HEK293 (cell line): ENCODE measurements around the gene PPP3CA.

Source experiments
- CTCF ChIA-PET: fragments of 350-600 bp; formaldehyde crosslinking; extraction: SDS; loops from one replicate; lab custom pipeline; 2021; ENCODE audit warnings: antibody characterized with exemption; lab: Yijun Ruan, JAX
- POLR2A ChIA-PET: fragments of 300-600 bp; formaldehyde crosslinking; extraction: SDS; loops from one replicate; lab custom pipeline; 2020; ENCODE audit warnings: antibody characterized with exemption, inconsistent platforms; lab: Yijun Ruan, JAX
- H3K27ac ChIP-seq: fragments of 200-500 bp; sonication (Bioruptor generic); 2 replicates; pipeline ENCODE4 v1.5.1; 2014; ENCODE audit warnings: low read depth, low read length, control low read depth, inconsistent platforms; ENCODE audit errors: extremely low read depth
- H3K36me3 ChIP-seq, 2 experiments: fragments of 200-500 bp in 1 of 2; sonication (Bioruptor generic) in 1 of 2; 1 replicate in 1 of 2; 2 replicates in 1 of 2; pipeline ENCODE4 v1.5.1; 2014 to 2017; ENCODE audit warnings: inconsistent platforms in 2 of 2, low read length in 2 of 2; ENCODE audit not compliant: control insufficient read depth in 2 of 2, insufficient read depth in 1 of 2
- H3K4me1 ChIP-seq: fragments of 200-500 bp; sonication (Bioruptor generic); 2 replicates; pipeline ENCODE4 v1.5.1; 2014; ENCODE audit warnings: mild to moderate bottlenecking, low read length, inconsistent platforms; ENCODE audit not compliant: control insufficient read depth, insufficient read depth
- H3K4me3 ChIP-seq: 2 replicates; pipeline ENCODE4 v1.5.1; 2011; ENCODE audit warnings: low read depth, mild to moderate bottlenecking, control low read depth, low read length, moderate library complexity
- H3K9me3 ChIP-seq: fragments of 200-500 bp; sonication (Bioruptor generic); 2 replicates; pipeline ENCODE4 v1.5.1; 2014; ENCODE audit warnings: low read depth, low read length, inconsistent platforms; ENCODE audit not compliant: control insufficient read depth, insufficient read depth
- BCL6B ChIP-seq: fragments of 450-650 bp; formaldehyde crosslinking; IDR thresholded peaks from 2 replicates; pipeline ENCODE4 v1.5.1; 2017; ENCODE audit warnings: missing biosample characterization, missing genetic modification characterization
- ELK4 ChIP-seq: IDR thresholded peaks from 2 replicates; pipeline ENCODE4 v1.6.1; 2011; ENCODE audit warnings: mild to moderate bottlenecking, low read depth, low read length, borderline replicate concordance
- KLF9 ChIP-seq: fragments of 450-650 bp; formaldehyde crosslinking; IDR thresholded peaks from 2 replicates; pipeline ENCODE4 v1.5.1; 2016; ENCODE audit warnings: missing biosample characterization, missing genetic modification characterization, low read depth
- YY1 ChIP-seq: fragments of 450-650 bp; formaldehyde crosslinking; IDR thresholded peaks from 2 replicates; pipeline ENCODE4 v1.5.1; 2018; ENCODE audit warnings: missing biosample characterization, missing genetic modification characterization
- ZBTB48 ChIP-seq: fragments of 450-650 bp; formaldehyde crosslinking; IDR thresholded peaks from 2 replicates; pipeline ENCODE4 v1.5.1; 2016; ENCODE audit warnings: missing biosample characterization, missing genetic modification characterization
- ZFP69B ChIP-seq: fragments of 450-650 bp; formaldehyde crosslinking; IDR thresholded peaks from 2 replicates; pipeline ENCODE4 v1.5.1; 2016; ENCODE audit warnings: missing biosample characterization, missing genetic modification characterization
- ZNF112 ChIP-seq: fragments of 450-650 bp; formaldehyde crosslinking; IDR thresholded peaks from 2 replicates; pipeline ENCODE4 v1.5.0; 2017; ENCODE audit warnings: missing biosample characterization, missing genetic modification characterization
- ZNF155 ChIP-seq: fragments of 450-650 bp; formaldehyde crosslinking; IDR thresholded peaks from 2 replicates; pipeline ENCODE4 v1.5.1; 2016; ENCODE audit warnings: missing biosample characterization, missing genetic modification characterization
- ZNF280C ChIP-seq: fragments of 450-650 bp; formaldehyde crosslinking; IDR thresholded peaks from 2 replicates; pipeline ENCODE4 v1.5.1; 2016; ENCODE audit warnings: missing biosample characterization, missing genetic modification characterization
- ZNF362 ChIP-seq: fragments of 450-650 bp; formaldehyde crosslinking; IDR thresholded peaks from 2 replicates; pipeline ENCODE4 v1.5.1; 2016; ENCODE audit warnings: missing biosample characterization, missing genetic modification characterization
- ZNF404 ChIP-seq: fragments of 450-650 bp; formaldehyde crosslinking; IDR thresholded peaks from 2 replicates; pipeline ENCODE4 v1.5.1; 2017; ENCODE audit warnings: missing biosample characterization, missing genetic modification characterization
- ZNF48 ChIP-seq: fragments of 450-650 bp; formaldehyde crosslinking; IDR thresholded peaks from 2 replicates; pipeline ENCODE4 v1.5.1; 2016; ENCODE audit warnings: missing biosample characterization, missing genetic modification characterization
- ZNF530 ChIP-seq: fragments of 450-650 bp; formaldehyde crosslinking; IDR thresholded peaks from 2 replicates; pipeline ENCODE4 v1.5.1; 2016; ENCODE audit warnings: low read depth, missing biosample characterization, missing genetic modification characterization
- ZNF621 ChIP-seq: fragments of 450-650 bp; formaldehyde crosslinking; IDR thresholded peaks from 2 replicates; pipeline ENCODE4 v1.5.1; 2017; ENCODE audit warnings: missing biosample characterization, missing genetic modification characterization
- ZNF645 ChIP-seq: fragments of 450-650 bp; formaldehyde crosslinking; IDR thresholded peaks from 2 replicates; pipeline ENCODE4; 2016; ENCODE audit warnings: missing biosample characterization, missing genetic modification characterization
- ZNF785 ChIP-seq: fragments of 450-650 bp; formaldehyde crosslinking; IDR thresholded peaks from 2 replicates; pipeline ENCODE4 v1.5.1; 2016; ENCODE audit warnings: missing biosample characterization, missing genetic modification characterization
- TF ChIP-seq, protein P1 (sequence below): fragments of 450-650 bp; formaldehyde crosslinking; IDR thresholded peaks from 2 replicates; pipeline ENCODE4 v1.5.1; 2016; ENCODE audit warnings: missing biosample characterization, missing genetic modification characterization

Gene PPP3CA

DNA sequence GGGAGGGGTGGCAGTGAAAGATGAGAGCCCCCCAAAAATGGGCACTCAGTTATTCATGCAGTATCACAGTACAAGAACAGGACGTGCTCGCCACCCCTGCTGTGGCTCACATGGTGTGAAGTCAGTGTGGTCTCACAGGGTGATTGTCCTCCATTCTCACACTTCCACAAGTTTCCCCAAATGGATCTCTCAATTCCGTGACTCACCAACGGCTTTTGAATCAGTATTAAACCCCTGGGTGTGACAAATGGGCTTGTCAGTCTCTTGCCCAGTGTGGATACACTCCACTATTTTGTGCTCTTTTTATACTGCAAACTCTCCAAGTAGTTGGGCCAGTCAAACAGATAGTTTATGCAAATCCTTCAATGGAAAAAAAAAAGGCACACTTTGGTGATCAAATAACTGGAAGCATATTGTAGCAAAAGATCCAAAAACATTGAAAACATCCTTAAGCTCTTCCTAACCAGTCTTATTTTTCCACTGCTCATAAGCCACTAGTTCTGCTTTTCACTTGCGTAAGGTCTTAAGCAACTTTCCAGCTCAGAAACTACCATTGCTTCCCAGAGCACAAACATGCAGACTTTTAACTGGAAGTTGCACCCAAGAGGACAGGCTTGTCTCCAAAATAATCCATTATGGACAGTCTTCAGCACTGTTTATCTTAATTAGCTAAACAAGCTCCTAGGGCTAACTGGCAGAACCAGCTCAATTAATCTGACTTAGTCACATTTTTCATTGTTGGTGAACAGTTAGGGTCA, 365.7 kb downstream of the PPP3CA start (continued):
- TF ChIP-seq ZNF112 (tag by site-specific recombination) (no peak), ZNF404 (tag by site-specific recombination) (no peak), ZNF530 (no peak), ZNF48 (tag by site-specific recombination) (no peak), ZNF621 (tag by site-specific recombination) (no peak), ZNF645 (tag by site-specific recombination) (no peak)

DNA sequence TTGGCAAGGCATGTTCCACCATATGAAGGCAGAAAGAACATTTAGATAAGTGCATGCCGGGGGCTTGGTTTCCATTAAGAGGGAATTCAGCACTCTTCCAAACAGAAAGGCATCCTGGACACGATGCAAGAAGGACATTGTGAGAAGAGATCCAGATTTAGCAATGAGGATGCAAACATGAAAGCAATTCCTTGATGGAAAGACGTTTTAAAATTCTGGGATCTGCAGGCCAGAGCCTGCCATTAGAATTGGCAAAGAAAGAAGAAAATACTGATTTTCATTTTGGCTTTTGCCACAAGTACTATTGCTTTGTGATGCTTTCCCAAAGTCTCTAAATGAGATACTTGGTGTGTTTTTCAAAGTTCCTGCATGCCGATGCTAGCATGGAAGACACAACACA, 367.6 kb downstream of the PPP3CA start:
- Histone ChIP-seq H3K9me3 (no peaks in the 10 kb centered on the region), H3K4me3 (no peak overlapping the region), H3K4me1 (no peaks in the 10 kb centered on the region), H3K36me3 (no peaks in the 10 kb centered on the region), H3K27ac (no peak overlapping the region)
- ChIA-PET POLR2A (no interaction called here), CTCF (no interaction called here)
- TF ChIP-seq YY1 (no peak), ZBTB48 (tag by site-specific recombination) (no peak), ELK4 (no peak), ZNF280C (tag by site-specific recombination) (no peak), ZNF785 (tag by site-specific recombination) (no peak), ZNF155 (tag by site-specific recombination) (no peak), KLF9 (tag by site-specific recombination) (no peak), BCL6B (tag by site-specific recombination) (no peak), ZFP69B (no peak), ZNF362 (no peak)
- TF ChIP-seq, protein P1, sequence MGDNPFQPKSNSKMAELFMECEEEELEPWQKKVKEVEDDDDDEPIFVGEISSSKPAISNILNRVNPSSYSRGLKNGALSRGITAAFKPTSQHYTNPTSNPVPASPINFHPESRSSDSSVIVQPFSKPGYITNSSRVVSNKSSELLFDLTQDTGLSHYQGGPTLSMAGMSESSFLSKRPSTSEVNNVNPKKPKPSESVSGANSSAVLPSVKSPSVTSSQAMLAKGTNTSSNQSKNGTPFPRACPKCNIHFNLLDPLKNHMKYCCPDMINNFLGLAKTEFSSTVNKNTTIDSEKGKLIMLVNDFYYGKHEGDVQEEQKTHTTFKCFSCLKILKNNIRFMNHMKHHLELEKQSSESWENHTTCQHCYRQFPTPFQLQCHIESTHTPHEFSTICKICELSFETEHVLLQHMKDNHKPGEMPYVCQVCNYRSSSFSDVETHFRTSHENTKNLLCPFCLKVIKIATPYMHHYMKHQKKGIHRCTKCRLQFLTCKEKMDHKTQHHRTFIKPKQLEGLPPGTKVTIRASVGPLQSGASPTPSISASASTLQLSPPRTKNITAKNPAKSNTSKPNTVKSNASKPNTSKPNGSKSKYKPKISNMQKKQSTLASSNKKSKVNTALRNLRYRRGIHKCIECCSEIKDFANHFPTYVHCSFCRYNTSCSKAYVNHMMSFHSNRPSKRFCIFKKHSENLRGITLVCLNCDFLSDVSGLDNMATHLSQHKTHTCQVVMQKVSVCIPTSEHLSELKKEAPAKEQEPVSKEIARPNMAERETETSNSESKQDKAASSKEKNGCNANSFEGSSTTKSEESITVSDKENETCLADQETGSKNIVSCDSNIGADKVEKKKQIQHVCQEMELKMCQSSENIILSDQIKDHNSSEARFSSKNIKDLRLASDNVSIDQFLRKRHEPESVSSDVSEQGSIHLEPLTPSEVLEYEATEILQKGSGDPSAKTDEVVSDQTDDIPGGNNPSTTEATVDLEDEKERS: no peak
